HepG2 (cell line): ENCODE data around the gene ONECUT3. TPM values are rescaled to one million over a fixed set of nuclear protein-coding genes. Genes with fewer than 3 reads are reported as not detected.

ENCODE experiments used
- ATAC-seq: fragments of 200-7000 bp; cut with Tn5 transposase; 3 replicates; pipeline ENCODE4 v1.9.1; 2020; ENCODE audit warnings: mild to moderate bottlenecking, moderate library complexity
- BruUV-seq: library from RNA; stranded (reverse); fragments of 400-500 nt; replicated peaks from 2 replicates; lab custom pipeline; 2021; lab: Mats Ljungman, UMichigan
- CTCF ChIA-PET: fragments of 300-600 bp; formaldehyde crosslinking; extraction: SDS; loops from one replicate; lab custom pipeline; 2021; ENCODE audit warnings: low total read pairs, inconsistent platforms, low intra/inter-chr PET ratio; lab: Yijun Ruan, JAX
- POLR2A ChIA-PET: fragments of 350-600 bp; sonication (Branson Sonifier 250); formaldehyde crosslinking; loops from one replicate; lab custom pipeline; 2020; ENCODE audit warnings: antibody characterized with exemption, inconsistent platforms; lab: Yijun Ruan, JAX
- DNase-seq: peaks from one replicate; pipeline ENCODE4 v3.0.0-alpha.2; 2015; ENCODE audit warnings: low spot score
- FAIRE-seq: peaks from 3 replicates; lab custom pipeline; 2011; peaks lifted over from hg19 to GRCh38; lab: Jason Lieb, UNC
- H2AFZ ChIP-seq: one replicate; pipeline ENCODE4 v1.6.1; 2011; ENCODE audit warnings: low read length, inconsistent platforms
- H3K27ac ChIP-seq: fragments of 300-600 bp; 3 replicates; pipeline ENCODE4 v1.8.0; 2011; ENCODE audit warnings: mixed run types, mild to moderate bottlenecking, mixed read lengths, low read length, inconsistent platforms; ENCODE audit not compliant: insufficient read depth; ENCODE audit errors: extremely low read length
- H3K27me3 ChIP-seq, 2 experiments: fragments of 200-600 bp in 1 of 2; 2 replicates in 1 of 2; 3 replicates in 1 of 2; pipeline versions ENCODE4 v1.6.0 to v1.8.0; 2011; ENCODE audit warnings: low read length in 2 of 2, mild to moderate bottlenecking in 2 of 2, moderate library complexity in 2 of 2, inconsistent platforms in 1 of 2; ENCODE audit not compliant: insufficient read depth in 2 of 2, control insufficient read depth in 1 of 2
- H3K36me3 ChIP-seq, 2 experiments: fragments of 200-600 bp in 1 of 2; replicated peaks in 1 of 2; 2 replicates in 1 of 2; 3 replicates in 1 of 2; pipeline versions ENCODE4 v1.5.1 to v1.8.0; 2011; ENCODE audit warnings: low read length in 2 of 2, inconsistent platforms in 1 of 2; ENCODE audit not compliant: insufficient read depth in 2 of 2, control insufficient read depth in 1 of 2
- H3K4me1 ChIP-seq: 2 replicates; pipeline ENCODE4 v1.5.1; 2012; ENCODE audit warnings: low read length, inconsistent platforms; ENCODE audit not compliant: insufficient read depth
- H3K4me2 ChIP-seq: 2 replicates; pipeline ENCODE4 v1.6.0; 2011; ENCODE audit warnings: low read depth, low read length, inconsistent platforms
- H3K4me3 ChIP-seq, 3 experiments: fragments of 200-600 bp in 1 of 3; sonication (generic), shearing (Covaris generic) in 1 of 3; replicated peaks in 1 of 3; 2 replicates each; pipeline ENCODE4 v1.5.1; 2011 to 2016; ENCODE audit warnings: low read length in 3 of 3, inconsistent platforms in 2 of 3, low read depth in 2 of 3, mild to moderate bottlenecking in 2 of 3, control low read depth in 1 of 3, mixed read lengths in 1 of 3; ENCODE audit not compliant: insufficient read depth in 1 of 3
- H3K79me2 ChIP-seq: one replicate; pipeline ENCODE4 v1.6.1; 2011; ENCODE audit warnings: low read length, inconsistent platforms; ENCODE audit not compliant: insufficient read depth
- H3K9ac ChIP-seq: 2 replicates; pipeline ENCODE4 v1.6.0; 2011; ENCODE audit warnings: mild to moderate bottlenecking, low read depth, low read length, inconsistent platforms; ENCODE audit not compliant: insufficient read depth
- H3K9me3 ChIP-seq: 2 replicates; pipeline ENCODE4 v1.5.1; 2012; ENCODE audit warnings: mild to moderate bottlenecking, low read length
- H4K20me1 ChIP-seq: 2 replicates; pipeline ENCODE4 v1.6.0; 2011; ENCODE audit warnings: inconsistent platforms, mild to moderate bottlenecking, low read length, moderate library complexity; ENCODE audit not compliant: insufficient read depth
- KLF15 ChIP-seq: sonication (generic); formaldehyde crosslinking; IDR thresholded peaks from 2 replicates; pipeline ENCODE4 v1.8.1; 2023; ENCODE audit warnings: borderline replicate concordance, mild to moderate bottlenecking, inconsistent platforms, missing genetic modification reagents, mixed read lengths
- MAFF ChIP-seq: IDR thresholded peaks from 2 replicates; pipeline ENCODE4 v1.6.1; 2011; ENCODE audit warnings: low read depth, low read length, improper control_type of control experiment
- MLLT10 ChIP-seq: sonication (generic); formaldehyde crosslinking; IDR thresholded peaks from 2 replicates; pipeline ENCODE4 v1.4.0; 2020; ENCODE audit warnings: missing genetic modification reagents
- MLX ChIP-seq: IDR thresholded peaks from 2 replicates; pipeline ENCODE4 v1.6.1; 2016
- NBN ChIP-seq: fragments of 450-650 bp; conservative IDR thresholded peaks from 2 replicates; pipeline ENCODE4 v1.6.1; 2017
- RCOR2 ChIP-seq: IDR thresholded peaks from 2 replicates; pipeline ENCODE4 v1.6.1; 2016; ENCODE audit warnings: missing biosample characterization, missing genetic modification reagents
- ZBTB40 ChIP-seq, 2 experiments: fragments of 450-650 bp in 1 of 2; sonication (generic) in 1 of 2; formaldehyde crosslinking in 1 of 2; IDR thresholded peaks; 2 replicates each; pipeline versions ENCODE4 v1.6.1 to v1.8.0; 2016 to 2022; ENCODE audit warnings: antibody characterized with exemption in 1 of 2, mild to moderate bottlenecking in 1 of 2, missing genetic modification reagents in 1 of 2
- ZNF343 ChIP-seq: sonication (generic); formaldehyde crosslinking; IDR thresholded peaks from 2 replicates; pipeline ENCODE4 v1.4.0; 2020; ENCODE audit warnings: mild to moderate bottlenecking, missing genetic modification reagents
- ZNF350 ChIP-seq: sonication (generic); formaldehyde crosslinking; IDR thresholded peaks from 2 replicates; pipeline ENCODE4 v1.4.0; 2020; ENCODE audit warnings: mild to moderate bottlenecking, low read depth, missing genetic modification reagents, borderline replicate concordance
- ZNF367 ChIP-seq: sonication (generic); formaldehyde crosslinking; IDR thresholded peaks from 2 replicates; pipeline ENCODE4 v1.4.0; 2020; ENCODE audit warnings: missing genetic modification reagents, borderline replicate concordance
- ZNF383 ChIP-seq: sonication (generic); formaldehyde crosslinking; IDR thresholded peaks from 2 replicates; pipeline ENCODE4 v1.4.0; 2020; ENCODE audit warnings: missing genetic modification reagents, mild to moderate bottlenecking, borderline replicate concordance
- ZNF414 ChIP-seq: sonication (generic); formaldehyde crosslinking; IDR thresholded peaks from 2 replicates; pipeline ENCODE4 v1.5.0; 2020; ENCODE audit warnings: missing genetic modification reagents
- ZNF496 ChIP-seq: sonication (generic); formaldehyde crosslinking; IDR thresholded peaks from 2 replicates; pipeline ENCODE4 v1.8.1; 2023; ENCODE audit warnings: mild to moderate bottlenecking, moderate library complexity, missing genetic modification reagents; ENCODE audit not compliant: insufficient replicate concordance
- ZNF784 ChIP-seq: sonication (generic); formaldehyde crosslinking; IDR thresholded peaks from 2 replicates; pipeline ENCODE4 v1.5.1; 2020; ENCODE audit warnings: missing genetic modification reagents, mild to moderate bottlenecking, borderline replicate concordance
- WGBS: methylation state at CpG from one replicate; pipeline ENCODE4 v1.1.6; 2017; ENCODE audit warnings: low lambda C conversion rate; 5-methylcytosine and 5-hydroxymethylcytosine counted together
- in situ Hi-C: cut with HindIII; loops from 2 replicates; pipeline ENCODE4 v1.10.0; 2017; ENCODE audit warnings: low pct_unique_long_range_greater_than_20kb; ENCODE audit not compliant: extremely low pct_ligation_motif_present
- intact Hi-C: fragments of 100-400 bp; cut with micrococcal nuclease; formaldehyde crosslinking; loops from one replicate; pipeline ENCODE4 v1.10.0; 2022; ENCODE audit not compliant: unreplicated experiment
- polyA plus RNA-seq, 8 experiments: library from polyadenylated mRNA; depleted of rRNA in 3 of 8; stranded (reverse) in 7 of 8; unstranded in 1 of 8; fragments of >200 nt; fragmentation: Illumina TruSeq in 4 of 8; extraction: Trizol in 4 of 8; gene quantifications; 2 replicates each; pipeline versions ENCODE4 v1.2.1 to v1.2.3, GENCODE V29; 2011 to 2016; ENCODE audit warnings: low read depth in 4 of 8, missing spikeins in 1 of 8, mixed read lengths in 1 of 8; ENCODE audit not compliant: insufficient read depth in 1 of 8
- total RNA-seq, 5 experiments: library from RNA; depleted of rRNA; stranded (reverse); fragments of >200 nt; fragmentation: Illumina TruSeq; extraction: Trizol; gene quantifications; 2 replicates each; pipeline ENCODE4 v1.2.3, GENCODE V29; 2016; ENCODE audit warnings: low read depth in 1 of 5

ONECUT3 gene
- total and polyA plus RNA-seq, 2 of the 13 experiments (the other 11 are each of a cell fraction or from before 2014, with no cell fraction given), result under 0.01 TPM; not detected in 1

- TF ChIP-seq ZNF383 (CRISPR knock-in tag) (no peak), ZNF343 (CRISPR knock-in tag) (no peak), ZNF350 (CRISPR knock-in tag) (no peak), KLF15 (CRISPR knock-in tag) (no peak), ZBTB40 (IDR thresholded peaks at IDR 0.05) (no peak), ZBTB40 (CRISPR knock-in tag; IDR thresholded peaks at IDR 0.05) (no peak), MLLT10 (no peak), MAFF (no peak), ZNF414 (CRISPR knock-in tag) (no peak), ZNF784 (CRISPR knock-in tag) (no peak), ZNF367 (no peak), MLX (no peak), RCOR2 (CRISPR knock-in tag) (no peak), NBN (no peak), ZNF496 (CRISPR knock-in tag) (no peak)
- Histone ChIP-seq H4K20me1 (no peaks in the 10 kb centered on the region), H3K79me2 (no peaks in the 10 kb centered on the region), H3K4me1 (no peaks in the 10 kb centered on the region), H3K27me3 (peaks cover 7 to 52% of the 10 kb centered on the region in 2 experiments), H3K9ac (no peak overlapping the region), H3K27ac (no peak overlapping the region), H3K4me2 (no peak overlapping the region), H3K36me3 (no peaks in the 10 kb centered on the region), H3K4me3 (no peak overlapping the region), H3K9me3 (peaks cover 10% of the 10 kb centered on the region), H2AFZ (no peak overlapping the region)
- BruUV-seq, result no TSS peak
- WGBS, result 14% methylated on average over 7 of the region's 8 CpGs
- intact Hi-C loops, result no loop called here
- CTCF ChIA-PET, result no interaction called here
- in situ Hi-C loops, result no loop called here
- POLR2A ChIA-PET, result no interaction called here
- ATAC-seq, result no peak
- no peak for DNase-seq
- no peak for FAIRE-seq
Measured at GRCh38 chr19:1773184-1773583, 19.9 kb downstream of the ONECUT3 start.
